ENCODE results near the gene CLCN4.

CLCN4 gene

DNA sequence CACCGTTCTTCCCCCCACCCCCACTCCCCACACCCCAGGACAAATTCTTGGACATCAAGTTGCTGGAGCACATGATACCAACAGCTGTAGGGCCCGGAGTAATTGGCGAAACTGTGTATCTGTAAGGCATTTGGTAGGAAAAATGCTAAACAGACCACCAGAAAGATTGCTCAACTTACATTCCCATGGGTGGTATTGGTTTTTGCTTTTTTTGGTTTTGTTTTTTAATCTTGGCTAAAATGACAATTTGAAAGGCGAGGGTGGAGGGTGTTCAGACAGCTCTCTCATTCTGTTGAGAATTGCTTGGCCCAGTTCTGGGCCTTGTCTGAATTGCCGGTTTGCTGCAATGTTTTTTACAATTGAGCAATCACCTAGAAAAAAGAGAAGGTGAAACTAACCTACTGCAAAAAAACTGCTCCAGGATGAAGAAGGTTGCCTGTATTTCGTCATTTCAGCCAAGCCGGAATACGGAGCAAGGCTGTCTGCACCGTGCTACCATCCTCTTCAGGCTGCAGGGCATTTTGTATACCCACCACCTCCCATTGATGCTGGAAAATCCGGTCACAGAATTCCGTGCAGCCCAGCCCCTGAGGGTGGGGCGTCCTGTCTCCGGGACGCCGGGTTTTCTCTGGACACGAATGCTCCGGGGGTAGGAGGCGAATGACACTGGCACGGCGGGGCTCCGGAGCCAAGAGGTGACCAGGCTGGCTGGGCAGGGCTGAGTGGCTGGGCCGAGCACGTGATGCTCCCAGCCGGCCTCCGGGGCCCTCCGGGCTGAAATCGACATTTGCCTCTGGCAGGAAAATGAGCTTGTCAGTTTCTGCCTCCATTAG, at the start of gene CLCN4:
CLCN4 (plus strand) TSS at position 777 of the 833 bp plus-strand sequence. CDS start 28,058 bp downstream, outside the sequence.
- no peak for DNase-seq (ENCODE audit: low read depth, low spot score)

DNA sequence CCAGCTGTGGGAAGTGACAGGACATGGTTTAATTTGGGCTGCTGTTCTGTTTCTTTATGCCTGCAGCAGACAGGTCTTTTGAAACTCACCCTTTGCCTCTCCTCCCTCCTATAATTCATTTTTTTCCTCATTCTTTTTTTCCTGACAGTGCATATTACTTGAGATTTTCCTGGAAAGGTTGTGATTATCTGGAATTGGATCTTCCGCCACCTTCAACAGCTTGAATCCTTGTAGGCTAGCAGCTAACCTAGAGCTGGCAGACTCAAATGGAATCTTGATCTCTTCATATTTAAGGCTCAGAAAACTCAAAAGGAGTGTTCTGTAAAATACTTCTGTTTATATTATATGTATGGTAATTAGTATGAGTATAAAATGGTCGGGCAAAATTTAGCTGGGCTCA, 49.3 kb upstream of the CLCN4 start:
- DNase-seq (ENCODE audit: low read depth, low spot score): no peak

DNA sequence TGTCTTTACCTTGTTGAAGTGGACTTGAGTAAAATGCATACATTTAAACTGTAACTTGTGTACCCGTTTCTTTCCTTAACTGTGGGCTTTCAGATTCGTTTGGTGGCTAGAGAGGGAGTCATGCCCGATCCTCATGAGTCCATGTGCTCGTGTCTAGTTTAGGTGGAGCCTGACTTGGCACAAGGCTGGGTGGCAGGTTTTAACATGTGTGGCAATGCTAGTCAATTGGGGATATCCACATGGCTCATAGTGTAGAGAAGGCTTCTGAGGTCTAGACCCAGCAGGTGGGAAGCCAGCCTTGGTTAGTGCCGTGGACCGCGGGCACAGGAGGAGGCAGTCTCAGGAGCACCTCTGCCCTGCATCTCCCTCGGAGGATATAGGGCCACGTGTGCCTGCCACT, 48.5 kb upstream of the CLCN4 start:
- no peak for DNase-seq (ENCODE audit: low read depth, low spot score)

DNA sequence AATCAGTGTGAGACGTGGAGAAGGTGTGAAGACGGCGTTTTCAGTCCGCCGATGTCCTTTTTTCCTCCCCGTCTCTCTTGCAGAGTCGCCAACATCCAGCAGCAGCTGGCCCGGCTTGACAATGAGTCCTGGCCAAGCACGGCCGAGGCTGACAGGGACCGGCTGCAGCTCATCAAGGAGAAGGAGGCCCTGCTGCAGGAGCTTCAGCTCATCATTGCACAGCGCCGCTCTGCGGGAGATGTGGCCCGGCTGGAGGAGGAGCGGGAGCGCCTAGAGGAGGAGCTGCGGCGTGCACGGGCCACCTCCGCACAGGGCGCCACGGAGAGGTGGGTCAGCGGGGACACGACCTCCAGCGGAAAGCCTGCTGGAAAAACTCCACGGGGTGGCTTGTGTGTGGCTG, 47.1 kb upstream of the CLCN4 start:
- DNase-seq (ENCODE audit: low read depth, low spot score): no peak

DNA sequence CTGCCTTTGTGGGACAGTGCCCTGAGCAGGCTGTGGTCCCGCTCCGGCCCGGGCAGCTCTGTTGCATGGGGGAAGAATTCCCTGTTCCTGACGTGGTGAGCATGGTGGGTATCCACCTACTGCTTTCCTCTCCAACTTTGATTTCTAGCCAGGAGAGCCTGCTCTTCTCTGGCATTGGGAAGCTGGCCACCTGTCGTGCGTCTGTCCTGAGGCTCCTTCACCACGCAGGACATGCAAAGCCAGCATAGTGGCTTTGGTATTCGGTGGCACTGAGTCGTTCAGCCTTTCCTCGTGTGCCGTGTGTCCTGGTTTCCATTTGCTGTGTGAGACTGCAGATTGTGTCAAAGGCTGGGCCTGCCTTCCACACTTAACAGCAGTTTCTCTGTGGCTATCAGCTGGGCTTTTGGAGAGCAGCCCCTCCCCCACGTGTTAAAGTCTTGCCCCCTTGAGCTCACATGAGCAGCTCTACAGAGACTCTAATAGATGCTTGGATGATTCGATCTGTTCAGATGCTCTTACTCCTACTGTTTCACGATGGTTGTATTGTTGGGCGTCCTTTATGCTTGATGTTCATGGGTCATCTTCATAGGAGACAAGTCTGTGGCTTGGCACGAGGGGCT, 46.3 kb upstream of the CLCN4 start:
- DNase-seq (ENCODE audit: low read depth, low spot score): no peak

DNA sequence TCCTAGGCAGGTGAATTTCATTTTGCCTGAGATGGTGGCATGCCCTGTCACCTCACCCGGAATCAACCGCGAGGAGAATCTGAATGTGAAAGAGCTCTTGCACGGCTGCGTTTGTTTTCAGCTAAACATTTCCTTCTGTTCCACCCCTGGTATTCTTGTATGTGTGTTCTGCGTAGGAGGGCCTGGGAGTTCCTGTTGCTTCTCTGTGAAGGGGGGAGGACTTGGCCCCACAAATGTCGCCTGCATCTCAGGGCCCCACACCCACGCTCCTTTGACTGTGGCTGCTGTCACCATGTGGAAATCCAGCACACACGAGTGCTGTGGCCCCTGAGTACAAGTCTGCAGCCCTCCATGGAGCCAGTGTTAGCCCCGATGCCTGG, 45.8 kb upstream of the CLCN4 start:
- DNase-seq (ENCODE audit: low read depth, low spot score): peak; percentile 43

DNA sequence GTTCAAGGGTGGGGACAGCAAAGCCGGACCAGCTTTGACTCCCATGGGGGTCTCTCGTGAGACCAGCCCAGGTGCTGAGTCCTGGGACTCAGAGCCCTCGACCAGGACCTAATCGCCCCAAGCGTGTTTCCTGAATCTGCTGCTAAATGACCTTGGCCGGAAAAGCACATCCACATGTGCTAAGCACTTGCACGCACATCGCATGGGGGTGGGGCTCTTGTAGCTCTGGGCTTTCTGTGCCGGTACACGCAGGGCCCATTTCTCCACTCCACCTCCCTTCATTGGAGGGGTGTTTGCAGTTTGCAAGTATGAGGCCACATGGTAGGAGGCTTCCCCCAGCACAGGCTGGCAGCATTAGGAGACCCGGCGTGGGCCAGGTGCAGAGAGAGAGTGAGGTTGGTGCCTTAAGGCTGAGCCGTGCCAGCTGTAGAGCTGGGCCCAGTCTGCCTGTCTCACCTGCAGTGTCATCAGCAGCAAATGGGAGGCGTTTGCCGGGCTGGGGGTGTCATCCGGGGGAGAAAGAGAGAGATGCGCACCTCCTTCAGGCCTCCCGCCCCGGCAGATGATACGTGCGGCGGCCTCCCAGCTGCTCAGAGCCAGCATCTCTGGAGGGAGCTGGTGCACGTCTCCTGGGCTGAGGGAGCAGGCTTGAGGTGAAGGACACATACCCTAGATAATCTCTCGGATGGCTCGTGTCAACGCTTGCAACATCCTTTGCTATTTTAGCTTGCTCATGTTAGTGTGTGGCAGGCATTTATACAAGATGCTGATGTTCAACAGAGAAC, 45.2 kb upstream of the CLCN4 start:
- peak; percentile 39 for DNase-seq (ENCODE audit: low read depth, low spot score)

DNA sequence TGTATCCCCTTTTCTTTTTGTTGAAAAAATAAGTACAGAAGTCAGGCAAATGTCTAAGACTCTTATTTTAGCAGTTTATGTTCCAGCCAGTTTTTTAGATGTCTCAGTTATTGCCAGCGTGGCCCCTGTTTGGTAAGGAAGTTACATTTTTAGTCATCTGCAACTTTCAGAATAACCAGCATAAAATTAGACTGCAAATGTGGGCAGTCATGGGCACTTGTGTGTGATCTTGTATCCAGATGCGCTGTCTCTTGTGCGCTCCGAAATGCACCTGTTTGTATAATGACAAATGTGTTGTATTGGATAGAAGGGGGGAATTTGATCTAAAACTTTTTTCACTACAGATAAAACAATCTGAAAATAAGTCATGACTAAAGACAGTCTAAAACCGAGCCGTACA, 44.3 kb upstream of the CLCN4 start:
- no peak for DNase-seq (ENCODE audit: low read depth, low spot score)

DNA sequence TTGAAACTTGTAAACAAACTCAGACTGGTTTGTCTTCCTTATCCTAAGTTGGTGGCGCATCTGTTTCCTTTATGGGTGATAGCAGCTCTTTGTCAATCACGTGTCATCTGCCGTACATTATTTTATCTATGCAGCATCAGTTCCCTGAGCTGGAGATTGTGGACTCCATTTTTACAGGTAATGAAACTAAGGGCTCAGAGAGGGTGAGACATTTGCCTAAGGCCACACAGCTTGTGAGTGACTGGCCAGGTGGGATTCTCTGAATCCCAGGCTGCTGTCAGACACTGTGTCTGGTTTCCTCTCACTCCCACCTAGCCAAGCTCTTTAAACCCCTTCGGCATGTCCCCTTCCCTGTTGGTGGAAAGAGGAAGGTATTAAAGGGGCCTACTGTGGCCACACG, 41.7 kb upstream of the CLCN4 start:
- DNase-seq (ENCODE audit: low read depth, low spot score): no peak

DNA sequence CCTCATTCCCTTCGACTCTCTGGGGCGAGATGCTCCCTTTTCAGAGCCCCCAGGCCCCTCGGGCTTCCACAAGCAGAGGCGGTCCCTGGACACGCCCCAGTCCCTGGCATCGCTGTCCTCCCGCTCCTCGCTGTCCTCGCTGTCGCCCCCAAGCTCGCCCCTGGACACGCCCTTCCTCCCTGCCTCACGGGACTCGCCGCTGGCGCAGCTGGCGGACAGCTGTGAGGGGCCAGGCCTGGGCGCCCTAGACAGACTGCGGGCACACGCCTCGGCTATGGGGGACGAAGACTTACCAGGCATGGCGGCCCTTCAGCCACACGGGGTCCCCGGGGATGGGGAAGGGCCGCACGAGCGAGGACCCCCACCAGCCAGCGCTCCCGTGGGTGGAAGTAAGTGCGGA, 39.5 kb upstream of the CLCN4 start:
- DNase-seq (ENCODE audit: low read depth, low spot score): no peak

DNA sequence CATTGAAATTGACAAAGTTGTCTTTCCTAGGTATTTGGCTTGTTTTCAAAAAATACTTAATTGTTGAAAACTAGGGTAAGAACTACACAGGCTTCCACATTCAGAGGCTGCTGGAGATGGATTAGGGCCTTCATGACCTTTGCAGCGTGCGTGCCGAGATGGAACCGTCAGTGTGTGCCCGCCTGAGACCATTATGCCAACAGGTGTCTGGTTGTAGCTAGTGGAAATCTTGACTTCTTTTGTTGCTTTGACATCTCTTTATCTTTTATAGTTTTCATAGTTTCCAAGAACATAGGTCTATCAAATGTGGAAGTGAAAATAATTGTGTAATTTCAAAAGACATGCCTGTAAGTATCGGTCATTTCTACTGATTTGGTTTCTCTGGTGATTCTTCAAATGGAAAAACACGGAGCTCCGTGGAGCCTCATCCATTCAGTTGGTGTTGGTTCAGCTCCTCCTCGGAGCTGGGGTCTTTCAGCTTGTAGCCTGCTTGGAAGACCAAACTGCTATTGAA, 38.9 kb upstream of the CLCN4 start:
- no peak for DNase-seq (ENCODE audit: low read depth, low spot score)

DNA sequence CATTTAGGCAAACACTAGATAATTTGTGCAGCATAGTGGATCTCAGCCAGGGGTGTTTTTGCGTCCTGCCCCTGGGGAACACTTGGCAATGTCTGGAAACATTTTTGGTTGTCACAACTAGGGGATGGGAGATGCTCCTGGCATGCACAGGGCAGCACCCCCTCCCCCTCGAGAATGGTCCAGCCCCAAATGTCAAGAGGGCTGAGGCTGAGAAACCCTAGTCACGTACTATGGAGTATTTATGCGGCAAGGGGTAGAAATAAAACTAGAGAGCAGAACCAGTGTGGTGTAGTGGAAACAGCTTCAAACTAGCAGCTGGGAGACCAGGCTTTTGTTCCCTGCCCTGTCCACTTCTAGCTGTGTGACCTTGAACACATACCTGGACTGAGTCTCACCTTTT, 38.2 kb upstream of the CLCN4 start:
- no peak for DNase-seq (ENCODE audit: low read depth, low spot score)

DNA sequence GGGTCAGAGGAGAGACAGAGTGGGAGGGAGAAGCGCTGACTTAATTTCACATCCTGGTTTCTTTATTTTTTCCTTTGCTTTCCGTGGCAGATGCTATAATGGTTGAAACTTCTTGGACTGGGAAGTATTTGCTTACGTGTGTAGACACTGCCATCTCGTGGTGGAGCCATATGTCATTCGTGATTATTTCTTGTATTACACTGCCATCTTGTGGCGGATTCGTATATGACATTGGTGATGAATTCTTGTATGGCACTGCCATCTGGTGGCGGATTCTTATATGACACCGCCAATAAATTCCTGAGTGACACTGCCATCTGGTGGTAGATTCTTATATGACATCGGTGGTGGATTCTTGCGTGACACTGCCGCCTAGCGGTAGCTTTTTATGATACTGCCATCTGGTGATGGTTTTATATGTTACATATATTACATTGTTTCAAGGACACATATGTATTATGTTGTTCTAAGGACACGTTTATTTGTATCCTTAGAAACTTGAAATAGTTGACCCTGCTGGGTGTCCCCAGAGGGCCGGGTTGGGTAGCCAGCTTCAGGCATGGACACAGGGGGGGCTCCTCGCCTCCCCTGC, 37.3 kb upstream of the CLCN4 start:
- DNase-seq (ENCODE audit: low read depth, low spot score): peak; percentile 66

DNA sequence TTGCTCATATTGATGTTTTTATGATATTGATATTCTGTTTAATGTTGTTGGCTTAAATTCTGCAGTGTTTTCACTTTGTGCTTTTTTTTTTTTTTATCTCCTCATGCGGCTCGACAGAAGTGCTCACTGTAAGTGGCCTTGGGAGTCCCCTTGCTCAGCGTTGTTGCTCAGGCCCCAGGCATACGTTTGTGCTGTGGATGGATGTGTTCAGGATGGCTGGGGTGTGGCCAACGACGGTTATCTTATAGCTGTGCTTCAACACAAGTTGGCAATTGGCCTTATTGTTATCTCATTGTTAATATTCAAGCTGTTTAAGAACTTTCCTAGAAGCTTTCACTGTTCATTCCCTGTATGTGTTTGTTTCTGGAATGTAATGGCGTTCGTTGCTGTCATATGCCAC, 36.4 kb upstream of the CLCN4 start:
- DNase-seq (ENCODE audit: low read depth, low spot score): no peak

DNA sequence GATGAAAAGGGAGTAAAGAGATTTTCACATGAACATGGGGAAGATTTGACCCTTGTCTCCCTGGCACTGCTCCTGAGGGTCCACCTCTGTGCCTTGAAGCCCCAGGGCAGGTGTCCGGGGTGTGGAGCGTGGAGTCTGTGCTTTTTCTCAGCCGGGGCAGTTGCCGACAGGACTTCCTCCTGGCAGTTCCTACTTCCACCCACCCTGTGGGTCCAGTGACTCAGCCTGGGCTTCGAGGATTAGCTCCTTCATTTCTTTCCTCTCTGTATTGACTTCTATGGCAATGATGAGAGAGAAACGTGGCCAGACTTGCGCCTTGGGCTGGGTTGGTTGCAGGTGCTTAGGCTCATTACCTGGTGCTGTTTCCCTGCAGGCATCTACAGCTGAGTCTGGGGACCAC, 35.9 kb upstream of the CLCN4 start:
- DNase-seq (ENCODE audit: low read depth, low spot score): no peak

DNA sequence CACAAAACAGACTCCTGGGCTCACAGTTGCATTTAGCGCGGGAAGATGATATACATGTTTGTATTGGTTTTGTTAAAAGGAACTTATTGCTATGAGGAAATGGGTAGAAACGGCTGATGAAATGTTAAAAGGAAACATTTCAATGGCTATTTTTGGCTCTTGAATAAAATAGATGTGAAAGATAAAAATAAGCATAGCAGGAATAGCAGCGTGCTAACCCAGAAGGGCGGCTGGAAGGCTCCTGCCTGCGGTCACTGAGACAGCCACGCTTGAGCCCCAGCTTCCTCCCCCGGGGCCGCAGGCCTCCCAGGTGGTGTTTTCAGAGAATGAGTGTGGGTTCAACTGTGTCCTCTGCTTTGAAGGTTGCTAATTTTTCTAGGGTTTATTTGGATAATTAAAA, 35.0 kb upstream of the CLCN4 start:
- no peak for DNase-seq (ENCODE audit: low read depth, low spot score)

DNA sequence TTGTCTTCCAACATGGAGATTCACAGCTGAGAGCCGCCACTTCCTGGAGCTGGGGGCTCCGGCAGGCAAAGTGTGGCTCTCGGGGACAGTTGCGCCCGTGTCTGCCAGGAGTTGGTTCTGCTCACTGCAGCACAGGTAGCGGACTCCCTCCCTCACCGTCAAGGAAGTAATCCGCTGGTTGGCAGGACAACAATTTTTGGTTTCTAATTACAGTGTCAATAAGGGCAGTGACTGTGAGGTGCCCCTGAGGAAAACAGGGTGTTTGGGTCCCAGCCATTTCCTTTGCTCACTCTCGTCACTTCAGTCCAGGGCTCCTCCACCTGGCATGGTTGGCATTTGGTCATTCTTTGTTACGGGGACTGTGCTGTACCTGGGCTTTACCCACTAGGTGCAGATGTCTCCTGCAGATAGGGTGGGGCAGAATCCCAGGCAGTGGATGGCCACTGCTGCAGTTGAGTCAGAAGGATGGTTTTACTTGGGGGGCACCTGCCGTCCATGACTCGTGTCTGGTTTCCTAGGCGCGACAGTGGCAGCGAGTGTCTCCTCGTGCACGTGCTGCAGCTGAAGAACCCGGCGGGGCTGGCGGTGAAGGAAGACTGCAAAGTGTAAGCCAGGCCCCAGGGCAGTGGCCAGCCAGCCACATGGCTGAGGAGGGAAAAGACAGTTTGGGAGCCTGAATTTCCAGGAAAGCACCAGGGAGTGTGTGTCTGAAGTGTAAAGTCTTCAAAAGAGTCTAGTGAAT, 32.1 kb upstream of the CLCN4 start:
- DNase-seq (ENCODE audit: low read depth, low spot score): no peak

DNA sequence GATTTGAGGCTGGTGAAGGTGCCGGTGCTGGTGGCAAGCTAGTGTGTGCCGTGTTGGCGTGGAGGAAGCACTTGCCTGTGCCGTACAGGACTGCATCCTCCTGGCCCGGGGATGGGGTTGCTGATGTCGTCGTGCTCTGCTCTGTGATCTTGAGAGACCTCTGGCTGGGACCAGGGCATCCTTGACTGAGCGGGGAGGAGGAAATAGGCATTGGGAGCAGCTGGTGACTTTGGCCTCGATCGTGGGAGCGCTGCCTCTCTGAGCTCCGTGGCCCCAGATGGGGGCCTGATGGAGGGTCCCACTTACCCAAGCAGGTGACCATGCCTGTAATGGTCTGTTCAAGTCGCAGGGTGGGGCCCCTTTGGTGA, 31.5 kb upstream of the CLCN4 start:
- no peak for DNase-seq (ENCODE audit: low read depth, low spot score)

DNA sequence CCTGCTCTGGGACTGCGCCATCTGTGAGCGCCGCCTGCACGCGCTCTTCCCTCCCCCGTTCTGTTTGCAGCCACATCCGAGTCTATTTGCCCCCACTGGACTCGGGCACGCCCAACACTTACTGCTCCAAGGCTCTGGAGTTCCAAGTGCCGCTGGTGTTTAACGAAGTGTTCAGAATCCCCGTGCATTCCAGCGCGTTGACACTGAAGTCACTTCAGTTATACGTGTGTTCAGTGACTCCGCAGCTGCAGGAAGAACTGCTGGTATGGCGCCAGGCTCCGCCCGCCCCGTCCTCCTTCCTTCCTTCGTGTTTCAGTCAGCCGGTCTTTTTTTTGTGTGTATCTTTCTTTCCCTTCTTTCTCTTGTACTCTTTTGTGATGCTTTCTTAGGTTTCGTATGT, 30.7 kb upstream of the CLCN4 start:
- no peak for DNase-seq (ENCODE audit: low read depth, low spot score)

DNA sequence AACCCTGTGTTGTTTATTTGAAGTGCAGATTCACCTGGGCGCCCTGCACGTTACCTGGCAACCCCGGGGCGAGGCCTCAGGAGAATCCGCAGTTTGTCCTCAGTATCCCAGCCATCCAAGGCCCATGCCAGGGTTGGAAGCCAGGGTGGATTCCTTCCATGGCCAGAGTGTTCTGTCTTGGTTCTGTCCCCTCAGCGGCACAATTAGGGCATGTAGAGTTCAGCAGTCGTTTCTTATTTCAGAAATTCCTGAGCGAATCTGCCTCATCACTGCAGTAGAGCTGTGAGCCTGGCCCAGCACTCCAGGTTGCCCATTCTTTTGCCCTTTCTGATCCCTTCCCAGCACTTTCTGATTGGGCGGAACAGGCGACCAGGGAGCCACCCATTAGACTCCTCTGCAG, 29.9 kb upstream of the CLCN4 start:
- no peak for DNase-seq (ENCODE audit: low read depth, low spot score)

DNA sequence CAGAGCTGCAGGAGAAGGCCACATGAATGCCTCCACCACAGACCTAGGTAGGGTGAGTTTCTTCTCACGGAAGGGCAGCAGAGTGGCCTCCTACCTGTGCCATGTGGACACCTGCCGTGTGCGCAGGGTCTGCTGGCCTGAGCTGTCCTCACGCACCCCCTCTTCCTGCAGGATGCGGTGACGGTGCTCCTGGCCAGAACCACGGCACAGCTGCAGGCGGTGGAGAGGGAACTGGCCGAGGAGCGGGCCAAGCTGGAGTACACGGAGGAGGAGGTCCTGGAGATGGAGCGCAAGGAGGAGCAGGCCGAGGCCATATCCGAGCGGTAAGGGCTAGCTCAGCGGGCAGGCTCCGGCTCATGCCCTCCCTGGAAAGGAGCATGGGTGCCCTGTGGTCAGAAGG, 28.4 kb upstream of the CLCN4 start:
- DNase-seq (ENCODE audit: low read depth, low spot score): no peak

All from activated CD4-positive, CD25-positive, alpha-beta regulatory T cell treated with anti-CD3 and anti-CD28 coated beads, Interleukin-2, amount 50 U/mL, for 16 hours (primary cell).